ENCODE data around the gene KIAA0513.

Gene KIAA0513

DNA sequence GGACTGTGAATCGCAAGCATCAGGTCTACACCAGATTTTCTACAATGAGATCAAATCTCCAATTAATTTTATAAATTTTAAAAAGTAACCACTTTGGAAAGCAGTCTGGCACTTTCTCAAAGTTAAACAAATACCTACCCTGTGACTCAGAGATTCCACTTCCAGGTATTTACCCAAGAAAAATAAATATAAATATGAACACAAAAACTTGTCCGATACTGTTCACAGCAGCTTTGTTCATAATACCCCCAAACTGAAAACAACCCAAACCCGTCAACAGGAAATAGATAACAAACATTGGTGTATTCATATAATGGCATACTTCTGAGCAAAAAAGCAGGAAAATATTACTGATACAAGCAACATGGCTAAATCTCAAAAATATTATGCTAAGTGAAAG lies 28.4 kb upstream of the KIAA0513 start:
- TF ChIP-seq, protein P1, sequence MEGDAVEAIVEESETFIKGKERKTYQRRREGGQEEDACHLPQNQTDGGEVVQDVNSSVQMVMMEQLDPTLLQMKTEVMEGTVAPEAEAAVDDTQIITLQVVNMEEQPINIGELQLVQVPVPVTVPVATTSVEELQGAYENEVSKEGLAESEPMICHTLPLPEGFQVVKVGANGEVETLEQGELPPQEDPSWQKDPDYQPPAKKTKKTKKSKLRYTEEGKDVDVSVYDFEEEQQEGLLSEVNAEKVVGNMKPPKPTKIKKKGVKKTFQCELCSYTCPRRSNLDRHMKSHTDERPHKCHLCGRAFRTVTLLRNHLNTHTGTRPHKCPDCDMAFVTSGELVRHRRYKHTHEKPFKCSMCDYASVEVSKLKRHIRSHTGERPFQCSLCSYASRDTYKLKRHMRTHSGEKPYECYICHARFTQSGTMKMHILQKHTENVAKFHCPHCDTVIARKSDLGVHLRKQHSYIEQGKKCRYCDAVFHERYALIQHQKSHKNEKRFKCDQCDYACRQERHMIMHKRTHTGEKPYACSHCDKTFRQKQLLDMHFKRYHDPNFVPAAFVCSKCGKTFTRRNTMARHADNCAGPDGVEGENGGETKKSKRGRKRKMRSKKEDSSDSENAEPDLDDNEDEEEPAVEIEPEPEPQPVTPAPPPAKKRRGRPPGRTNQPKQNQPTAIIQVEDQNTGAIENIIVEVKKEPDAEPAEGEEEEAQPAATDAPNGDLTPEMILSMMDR (conservative IDR thresholded peaks at IDR 0.05), result no peak
- no peak overlapping the region for H3K27ac ChIP-seq

DNA sequence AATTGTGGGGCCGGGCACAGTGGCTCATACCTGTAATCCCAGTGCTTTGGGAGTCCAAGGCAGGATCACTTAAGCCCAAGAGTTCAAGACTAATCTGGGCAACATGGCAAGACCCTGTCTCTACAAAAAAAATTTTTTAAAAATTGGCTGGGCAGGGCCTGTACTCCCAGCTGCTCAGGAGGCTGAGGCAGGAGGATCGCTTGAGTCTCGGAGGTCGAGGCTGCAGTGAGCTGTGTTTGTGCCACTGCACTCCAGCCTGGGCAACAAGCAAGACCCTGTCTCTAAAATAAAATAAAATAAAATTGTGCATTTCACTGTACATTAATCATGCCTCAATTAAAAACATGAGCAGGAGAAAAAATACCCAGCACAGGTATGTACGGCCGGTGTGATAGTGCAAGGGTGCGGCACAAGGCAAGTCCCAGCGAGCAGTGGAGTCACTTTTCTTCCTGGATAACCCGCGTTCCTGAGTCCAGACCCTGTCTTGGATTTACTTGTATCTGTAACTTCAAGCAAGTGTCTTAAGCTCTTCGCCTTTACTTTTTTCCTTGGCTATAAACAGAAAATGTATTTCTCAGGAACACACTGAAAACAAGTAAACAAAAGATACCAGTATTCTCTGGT lies 27.6 kb upstream of the KIAA0513 start:
- TF ChIP-seq, protein P1 (conservative IDR thresholded peaks at IDR 0.05), result no peak
- H3K27ac ChIP-seq, result no peak overlapping the region; the same call in 1 of the 2 replicates

DNA sequence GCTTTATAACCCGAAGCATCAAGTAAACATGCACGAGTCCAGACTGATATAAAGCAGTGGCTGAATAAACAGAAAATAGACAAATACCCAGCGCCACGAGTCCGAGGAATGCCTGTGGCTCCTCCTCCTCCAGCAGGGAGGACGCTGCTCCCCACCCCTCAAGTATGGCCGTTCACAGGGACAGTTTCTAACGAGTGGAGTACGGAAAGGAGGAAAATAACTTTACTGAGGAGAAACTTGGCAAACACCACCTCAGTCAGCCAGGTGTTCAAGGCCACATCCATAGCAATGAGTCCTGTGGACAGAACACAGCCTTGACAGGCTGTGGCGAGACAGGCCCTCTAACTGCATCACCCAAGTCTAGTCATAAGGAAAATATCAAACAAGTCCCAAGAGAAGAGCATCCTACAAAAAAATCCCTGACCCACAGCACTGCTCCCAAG lies 25.5 kb upstream of the KIAA0513 start:
- no peak overlapping the region for H3K27ac ChIP-seq

GRCh38 chr16:85002608-85003007 lies 25.0 kb upstream of the KIAA0513 start:
- TF ChIP-seq, protein P1 (conservative IDR thresholded peaks at IDR 0.05), result no peak
- no peak overlapping the region for H3K27ac ChIP-seq

More for the DNA sequence above, 25.5 kb upstream of the KIAA0513 start:
- TF ChIP-seq, protein P1 (conservative IDR thresholded peaks at IDR 0.05), result no peak

DNA sequence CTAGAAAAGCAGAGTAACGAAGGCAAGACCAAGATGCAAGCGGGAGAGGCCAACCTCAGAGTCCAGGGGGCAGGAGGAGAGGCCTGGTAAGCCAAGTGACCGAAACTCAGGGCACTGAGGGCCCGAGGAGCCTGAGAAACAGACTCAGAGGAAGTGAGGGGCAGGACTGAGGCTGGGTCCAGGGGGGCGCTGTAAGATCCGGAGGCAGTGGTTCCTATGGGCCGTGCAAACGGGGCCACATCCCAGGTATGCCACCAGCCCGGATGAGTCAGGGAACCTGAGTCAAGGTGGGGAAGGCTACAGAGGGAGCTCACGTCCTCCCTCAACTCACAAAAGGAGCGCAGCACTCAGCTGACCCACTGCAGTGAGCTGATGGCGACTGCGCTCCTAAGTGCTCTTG lies 24.5 kb upstream of the KIAA0513 start:
- H3K27ac ChIP-seq, result no peak overlapping the region
- TF ChIP-seq, protein P1 (conservative IDR thresholded peaks at IDR 0.05), result no peak

DNA sequence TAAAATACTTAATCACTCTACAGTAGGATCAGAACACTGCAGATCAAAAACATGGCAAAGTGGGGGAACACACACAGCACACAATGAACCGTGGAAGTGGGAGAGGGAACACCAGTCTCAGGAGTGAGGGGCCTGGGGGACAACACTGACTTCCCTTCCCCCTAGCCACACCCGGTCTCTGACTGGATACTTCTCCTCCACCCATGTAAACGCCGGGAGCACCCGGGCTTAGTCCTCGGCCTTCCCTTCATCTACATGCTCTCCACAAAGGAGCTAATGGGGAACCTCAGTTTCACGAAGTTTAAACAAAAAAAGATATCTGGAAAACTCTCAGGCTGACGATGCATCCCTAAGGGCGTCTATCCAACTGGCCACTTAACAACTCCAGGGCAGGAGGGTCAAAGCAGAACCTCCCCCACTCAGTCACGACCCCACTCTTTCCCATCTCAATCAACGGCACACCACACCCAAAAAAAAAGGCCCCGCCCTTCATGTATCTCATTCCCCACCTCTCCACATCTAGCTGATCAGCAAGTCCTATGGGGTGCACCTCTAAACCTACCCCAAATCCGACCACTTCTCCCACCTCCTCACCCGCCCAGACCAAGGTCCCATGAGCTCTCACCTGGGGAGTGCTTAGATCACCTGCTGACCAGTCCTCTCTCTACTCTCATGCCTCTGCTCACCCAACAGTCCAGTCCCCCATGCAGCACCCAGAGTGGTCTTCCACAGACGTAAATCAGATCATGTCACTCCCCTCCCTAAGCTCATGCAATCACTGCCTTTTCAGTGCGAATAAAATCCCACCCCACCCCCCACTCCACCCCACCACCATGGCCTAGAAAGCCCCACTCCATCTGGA lies 23.6 kb upstream of the KIAA0513 start:
- no peak overlapping the region for H3K27ac ChIP-seq
- TF ChIP-seq, protein P1 (conservative IDR thresholded peaks at IDR 0.05), result no peak

DNA sequence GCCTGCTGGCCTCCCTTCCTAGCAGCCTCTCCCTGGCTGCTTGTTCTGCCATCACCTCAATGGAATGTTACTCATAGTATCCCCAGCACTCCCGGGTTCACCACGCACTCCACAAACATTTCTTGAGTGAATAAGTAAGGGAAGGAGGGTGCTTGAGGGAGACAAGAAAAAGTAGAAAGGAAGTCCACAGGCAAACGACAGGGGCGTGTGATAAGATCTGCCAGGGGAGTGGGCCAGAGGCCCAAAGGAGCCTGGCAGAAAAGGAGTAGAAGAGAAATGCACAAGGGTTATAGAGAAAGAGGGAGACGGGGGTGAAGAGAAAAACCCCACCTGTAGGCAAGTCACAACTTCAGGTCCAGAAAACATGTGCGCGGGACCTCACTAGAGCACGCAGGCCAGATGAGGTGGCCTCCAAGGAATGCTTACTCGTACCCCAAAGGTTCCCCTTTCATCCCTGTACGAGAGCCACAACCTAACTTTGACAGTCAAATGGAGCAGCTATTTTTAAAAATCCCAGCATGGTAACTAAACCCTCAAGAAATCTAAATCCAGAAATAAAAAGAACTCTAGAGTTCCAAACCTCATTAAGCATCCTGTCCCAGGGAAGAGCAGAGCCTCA lies 22.9 kb upstream of the KIAA0513 start:
- TF ChIP-seq, protein P1 (conservative IDR thresholded peaks at IDR 0.05), result no peak
- H3K27ac ChIP-seq, result no peak overlapping the region
